Stomach (tissue), 4 donors: ENCODE data around the gene VWA8.

Experiments
- POLR2A ChIP-seq, 4 donors: fragments of 450-650 bp; IDR thresholded peaks; one replicate each; pipeline ENCODE4 v1.6.1; 2016; ENCODE audit warnings: antibody characterized with exemption in 4 of 4, control low read depth in 2 of 4, mild to moderate bottlenecking in 1 of 4, moderate library complexity in 1 of 4
- POLR2AphosphoS5 ChIP-seq, 3 donors: sonication (generic); formaldehyde crosslinking; IDR thresholded peaks; one replicate each; pipeline ENCODE4 v1.6.1; 2016; ENCODE audit warnings: antibody characterized with exemption in 3 of 3
- TF ChIP-seq, protein P1 (sequence below), 7 experiments: fragments of 450-650 bp in 4 of 7; fragments of 200-600 bp in 3 of 7; sonication (generic) in 3 of 7; IDR thresholded peaks; one replicate each; pipeline ENCODE4 v1.5.1; 2016 to 2019; ENCODE audit warnings: antibody characterized with exemption in 7 of 7, control low read depth in 2 of 7, mild to moderate bottlenecking in 1 of 7

DNA sequence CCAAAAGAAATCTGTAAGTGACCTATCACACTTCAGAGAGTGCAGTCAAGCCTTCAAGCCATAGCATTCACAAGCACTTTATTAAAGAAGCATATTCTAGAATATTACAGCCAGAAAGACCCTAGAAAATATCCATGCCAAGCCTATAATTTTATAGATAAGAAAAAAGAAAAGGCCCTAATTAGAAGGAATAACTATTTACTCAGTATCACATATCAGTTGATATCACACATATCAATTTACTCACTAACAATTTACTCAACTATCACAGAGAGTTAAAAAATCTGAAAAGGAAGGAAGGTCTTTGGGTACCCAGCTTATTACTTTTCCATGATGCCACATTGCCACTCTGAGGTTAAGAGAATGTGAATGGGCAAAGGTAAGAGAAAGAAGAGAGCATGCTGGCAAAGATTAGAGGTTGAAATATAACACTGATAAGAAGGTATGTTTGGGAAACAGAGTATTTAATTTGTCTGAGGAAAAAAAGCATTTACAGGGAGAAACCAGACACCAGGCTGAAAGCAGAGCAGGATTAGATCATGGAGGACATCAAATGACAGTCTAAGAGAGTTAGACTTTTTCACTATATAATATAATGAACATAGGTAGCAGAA is 186.2 kb downstream of the VWA8 start:
- TF ChIP-seq, protein P1, sequence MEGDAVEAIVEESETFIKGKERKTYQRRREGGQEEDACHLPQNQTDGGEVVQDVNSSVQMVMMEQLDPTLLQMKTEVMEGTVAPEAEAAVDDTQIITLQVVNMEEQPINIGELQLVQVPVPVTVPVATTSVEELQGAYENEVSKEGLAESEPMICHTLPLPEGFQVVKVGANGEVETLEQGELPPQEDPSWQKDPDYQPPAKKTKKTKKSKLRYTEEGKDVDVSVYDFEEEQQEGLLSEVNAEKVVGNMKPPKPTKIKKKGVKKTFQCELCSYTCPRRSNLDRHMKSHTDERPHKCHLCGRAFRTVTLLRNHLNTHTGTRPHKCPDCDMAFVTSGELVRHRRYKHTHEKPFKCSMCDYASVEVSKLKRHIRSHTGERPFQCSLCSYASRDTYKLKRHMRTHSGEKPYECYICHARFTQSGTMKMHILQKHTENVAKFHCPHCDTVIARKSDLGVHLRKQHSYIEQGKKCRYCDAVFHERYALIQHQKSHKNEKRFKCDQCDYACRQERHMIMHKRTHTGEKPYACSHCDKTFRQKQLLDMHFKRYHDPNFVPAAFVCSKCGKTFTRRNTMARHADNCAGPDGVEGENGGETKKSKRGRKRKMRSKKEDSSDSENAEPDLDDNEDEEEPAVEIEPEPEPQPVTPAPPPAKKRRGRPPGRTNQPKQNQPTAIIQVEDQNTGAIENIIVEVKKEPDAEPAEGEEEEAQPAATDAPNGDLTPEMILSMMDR (IDR thresholded peaks at IDR 0.05), result no peak
- TF ChIP-seq POLR2AphosphoS5 (IDR thresholded peaks at IDR 0.05), result no peak
- no peak for TF ChIP-seq POLR2A (IDR thresholded peaks at IDR 0.05)
